BJ (cell line): Measurements from ENCODE around the gene DRC7. TPM values are rescaled to one million over a fixed set of nuclear protein-coding genes. Genes with fewer than 3 reads are reported as not detected.
A peak's percentile ranks its signal among the peaks of the same experiment; 100 is the strongest.

Experiments
- CTCF ChIA-PET: fragments of 350-600 bp; formaldehyde crosslinking; extraction: SDS; loops from one replicate; lab custom pipeline; 2021; ENCODE audit warnings: antibody characterized with exemption, inconsistent platforms; lab: Yijun Ruan, JAX
- POLR2A ChIA-PET: fragments of 300-600 bp; sonication (Branson Sonifier 250); formaldehyde crosslinking; extraction: SDS; loops from one replicate; lab custom pipeline; 2021; ENCODE audit warnings: antibody characterized with exemption; lab: Charles Lee
- DNase-seq: peaks from one replicate; pipeline ENCODE4 v3.0.0-alpha.2; 2011; ENCODE audit warnings: low read depth
- H3K27me3 ChIP-seq: 2 replicates; pipeline ENCODE4 v1.6.0; 2011; ENCODE audit warnings: low read length; ENCODE audit not compliant: control insufficient read depth, insufficient read depth
- H3K36me3 ChIP-seq: 2 replicates; pipeline ENCODE4 v1.5.1; 2011; ENCODE audit warnings: low read length; ENCODE audit not compliant: control insufficient read depth, insufficient read depth
- H3K4me3 ChIP-seq: 2 replicates; pipeline ENCODE4 v1.5.1; 2011; ENCODE audit warnings: low read depth, mild to moderate bottlenecking, control low read depth, low read length
- CTCF ChIP-seq: IDR thresholded peaks from 2 replicates; pipeline ENCODE4 v1.5.1; 2011; ENCODE audit warnings: low read depth, mild to moderate bottlenecking, control low read depth, inconsistent platforms, low read length, moderate library complexity; ENCODE audit not compliant: insufficient read depth
- polyA plus RNA-seq: library from polyadenylated mRNA; depleted of rRNA; stranded (reverse); fragments of >200 nt; gene quantifications from 2 replicates; pipeline ENCODE4 v1.2.3, GENCODE V29; 2011

DRC7 gene
- polyA plus RNA-seq, 1 experiment, result not detected

GRCh38 chr16:57736419-57737351, 42.1 kb downstream of the DRC7 start:
- DNase-seq, result peak; percentile 35
- Histone ChIP-seq H3K4me3 (peak overlapping the region; percentile 87), H3K27me3 (no peaks in the 10 kb centered on the region), H3K36me3 (no peaks in the 10 kb centered on the region; the same call in 1 of the 2 replicates)
- POLR2A ChIA-PET, result interaction anchor here (0.5 to 0.6 kb wide), 2 partner anchors 72 to 146 kb away, joined by 10 to 12 read pairs; no protein-coding TSS in a partner anchor
- CTCF ChIA-PET, result interaction anchor here (0.6 to 1.7 kb wide), 6 partner anchors 15 to 264 kb away, joined by 3 to 5 read pairs (median 3); partner anchors contain the start of gene ZNF319
- TF ChIP-seq CTCF, result peak; percentile 31; the same call in 1 of the 2 replicates

GRCh38 chr16:57738844-57739243, 44.2 kb downstream of the DRC7 start:
- POLR2A ChIA-PET, result no interaction called here
- TF ChIP-seq CTCF, result no peak
- Histone ChIP-seq H3K36me3 (no peaks in the 10 kb centered on the region; the same call in 1 of the 2 replicates), H3K4me3 (no peak overlapping the region), H3K27me3 (no peaks in the 10 kb centered on the region)
- CTCF ChIA-PET, result interaction anchor here (1.5 to 4.2 kb wide), 2 partner anchors 9 to 18 kb away, joined by 3 to 22 read pairs; no protein-coding TSS in a partner anchor
- no peak for DNase-seq

GRCh38 chr16:57739756-57740422, 45.3 kb downstream of the DRC7 start:
- no peak for DNase-seq
- Histone ChIP-seq H3K27me3 (no peaks in the 10 kb centered on the region), H3K4me3 (no peak overlapping the region), H3K36me3 (peaks cover 2% of the 10 kb centered on the region)
- no peak for TF ChIP-seq CTCF
- ChIA-PET POLR2A (no interaction called here), CTCF (interaction anchor here (0.8 to 4.2 kb wide), 2 partner anchors 17 to 123 kb away, joined by 3 to 22 read pairs; no protein-coding TSS in a partner anchor)

GRCh38 chr16:57740423-57741071, 45.9 kb downstream of the DRC7 start:
- no peak for TF ChIP-seq CTCF
- CTCF ChIA-PET, result interaction anchor here (1.1 to 4.2 kb wide), 2 partner anchors 16 to 164 kb away, joined by 3 to 22 read pairs; no protein-coding TSS in a partner anchor

More at GRCh38 chr16:57740423-57741071, 45.9 kb downstream of the DRC7 start:
- H3K4me3 ChIP-seq, result no peak overlapping the region
- peaks cover 2% of the 10 kb centered on the region for H3K36me3 ChIP-seq
- POLR2A ChIA-PET, result no interaction called here
- H3K27me3 ChIP-seq, result no peaks in the 10 kb centered on the region
- no peak for DNase-seq
